Brain microvascular endothelial cell (primary cell): Measurements from ENCODE around the gene PACRG.

Experiments
- DNase-seq: peaks from one replicate; pipeline ENCODE4 v3.0.0-alpha.2; 2020
- H3K27ac ChIP-seq: fragments of 250-450 bp; sonication (Bioruptor Pico); 2 replicates; pipeline ENCODE4 v1.5.1; 2020; ENCODE audit warnings: mild to moderate bottlenecking, moderate library complexity
- H3K27me3 ChIP-seq: fragments of 250-450 bp; sonication (Bioruptor Pico); replicated peaks from 2 replicates; pipeline ENCODE4 v1.5.1; 2020; ENCODE audit warnings: mild to moderate bottlenecking
- H3K36me3 ChIP-seq: fragments of 250-450 bp; sonication (Bioruptor Pico); replicated peaks from 2 replicates; pipeline ENCODE4 v1.5.1; 2020; ENCODE audit warnings: mild to moderate bottlenecking
- H3K4me3 ChIP-seq: 2 replicates; pipeline ENCODE4 v1.5.1; 2011; ENCODE audit warnings: low read depth, mild to moderate bottlenecking, control low read depth, low read length, moderate library complexity
- CTCF ChIP-seq: IDR thresholded peaks from 2 replicates; pipeline ENCODE4 v1.5.1; 2011; ENCODE audit warnings: low read depth, mild to moderate bottlenecking, moderate library complexity, low read length, control low read depth, inconsistent platforms; ENCODE audit errors: missing control alignments
- in situ Hi-C: cut with HindIII; loops from 2 replicates; pipeline ENCODE4 v1.10.0; 2017; ENCODE audit warnings: low sequenced_read_pairs, low pct_ligation_motif_present

PACRG gene

GRCh38 chr6:163123098-163123497, 395.3 kb downstream of the PACRG start:
- no peak for DNase-seq
- Histone ChIP-seq H3K4me3 (no peak overlapping the region), H3K36me3 (no peaks in the 10 kb centered on the region), H3K27me3 (no peaks in the 10 kb centered on the region), H3K27ac (no peak overlapping the region)
- TF ChIP-seq CTCF: no peak
- in situ Hi-C loops: no loop called here

- in situ Hi-C loops: no loop called here
- no peaks in the 10 kb centered on the region for H3K36me3 ChIP-seq
- no peak for DNase-seq
- H3K27ac ChIP-seq: no peak overlapping the region
- no peak for TF ChIP-seq CTCF
- no peak overlapping the region for H3K4me3 ChIP-seq
- H3K27me3 ChIP-seq: no peaks in the 10 kb centered on the region
Observed at GRCh38 chr6:163126741-163127140, 399.0 kb downstream of the PACRG start.

GRCh38 chr6:163127587-163127986, 399.8 kb downstream of the PACRG start:
- in situ Hi-C loops: no loop called here
- H3K27me3 ChIP-seq: no peaks in the 10 kb centered on the region
- no peak overlapping the region for H3K27ac ChIP-seq
- H3K36me3 ChIP-seq: no peaks in the 10 kb centered on the region
- TF ChIP-seq CTCF: no peak
- H3K4me3 ChIP-seq: no peak overlapping the region
- no peak for DNase-seq

DNA sequence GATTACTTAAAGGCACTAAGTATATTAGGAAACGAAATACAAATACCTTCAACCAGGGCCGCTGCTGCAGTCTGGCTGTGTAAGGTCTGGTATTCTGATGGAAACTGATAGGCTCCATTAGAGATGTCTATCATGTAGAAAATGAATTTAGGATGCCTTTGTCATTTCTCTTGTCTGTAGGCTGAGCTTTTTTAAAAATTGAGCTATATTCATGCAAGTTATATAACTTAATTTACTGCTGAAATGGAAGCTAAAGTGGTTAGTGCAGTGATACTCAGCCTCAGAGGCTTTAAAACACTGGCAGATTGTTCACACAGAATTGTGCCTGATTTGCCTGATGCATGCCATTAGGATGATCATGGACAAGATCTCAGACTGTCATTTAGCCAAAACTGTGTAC, 400.6 kb downstream of the PACRG start:
- TF ChIP-seq CTCF: no peak
- DNase-seq: no peak
- Histone ChIP-seq H3K27me3 (no peaks in the 10 kb centered on the region), H3K27ac (no peak overlapping the region), H3K36me3 (no peaks in the 10 kb centered on the region), H3K4me3 (no peak overlapping the region)
- in situ Hi-C loops: no loop called here

GRCh38 chr6:163132050-163132750, 404.4 kb downstream of the PACRG start:
- no peak for TF ChIP-seq CTCF
- peak; percentile 63 for DNase-seq
- Histone ChIP-seq H3K36me3 (no peaks in the 10 kb centered on the region), H3K27ac (no peak overlapping the region), H3K27me3 (no peaks in the 10 kb centered on the region), H3K4me3 (no peak overlapping the region)
- in situ Hi-C loops: no loop called here

GRCh38 chr6:163133017-163133416, 405.2 kb downstream of the PACRG start:
- in situ Hi-C loops: no loop called here
- no peak for DNase-seq
- H3K27ac ChIP-seq: no peak overlapping the region
- no peaks in the 10 kb centered on the region for H3K36me3 ChIP-seq
- H3K4me3 ChIP-seq: no peak overlapping the region
- H3K27me3 ChIP-seq: no peaks in the 10 kb centered on the region
- TF ChIP-seq CTCF: no peak
